GM21360 (cell line): Measurements from ENCODE around the gene DGLUCY.
"Not testable (repeated sequence)": the region's sequence is repeated elsewhere in the genome, so short reads cannot be mapped to it uniquely, and the experiment has no call there.

Experiments
- ATAC-seq: cut with Tn5 transposase; IDR thresholded peaks from one replicate; pipeline ENCODE4 v1.9.1; 2021; ENCODE audit warnings: mild to moderate bottlenecking, moderate library complexity; ENCODE audit not compliant: unreplicated experiment

DGLUCY gene

GRCh38 chr14:91103116-91103515 is 10.8 kb upstream of the DGLUCY start:
- no peak for ATAC-seq

DNA sequence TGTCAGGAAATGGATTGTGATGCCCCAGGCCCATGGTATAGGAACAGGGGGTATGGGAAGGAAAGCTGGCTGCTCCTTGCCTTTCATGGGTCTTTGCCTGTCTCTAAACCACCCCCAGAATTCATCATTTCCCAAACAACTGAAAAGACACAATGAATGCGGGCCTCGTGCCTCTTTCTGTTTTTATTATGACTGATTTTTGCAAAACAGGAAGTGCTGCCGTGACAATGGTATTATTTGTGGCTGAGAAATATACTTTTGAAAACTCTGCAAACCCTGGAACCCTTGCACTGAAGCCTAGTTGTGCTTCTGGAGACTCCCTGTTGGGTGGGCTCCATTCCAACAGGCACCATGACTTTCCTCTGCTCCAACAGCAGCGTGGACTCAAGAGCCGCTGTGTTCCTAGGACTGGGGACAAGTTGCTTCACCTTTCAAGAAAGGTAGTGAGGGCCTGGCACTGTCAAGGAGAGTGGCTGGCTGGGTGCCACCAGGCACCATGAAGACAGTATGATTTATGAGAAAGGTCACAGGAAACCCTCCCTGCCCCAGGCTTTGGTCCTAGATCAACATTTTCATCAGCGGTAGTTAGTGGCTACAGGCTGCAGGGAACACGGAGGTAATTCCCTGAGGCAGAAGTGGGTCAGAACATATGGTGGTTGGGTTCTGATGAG is 4.8 kb upstream of the DGLUCY start:
- no peak for ATAC-seq

GRCh38 chr14:91111443-91111842 is 2.4 kb upstream of the DGLUCY start:
- ATAC-seq, result no peak

DNA sequence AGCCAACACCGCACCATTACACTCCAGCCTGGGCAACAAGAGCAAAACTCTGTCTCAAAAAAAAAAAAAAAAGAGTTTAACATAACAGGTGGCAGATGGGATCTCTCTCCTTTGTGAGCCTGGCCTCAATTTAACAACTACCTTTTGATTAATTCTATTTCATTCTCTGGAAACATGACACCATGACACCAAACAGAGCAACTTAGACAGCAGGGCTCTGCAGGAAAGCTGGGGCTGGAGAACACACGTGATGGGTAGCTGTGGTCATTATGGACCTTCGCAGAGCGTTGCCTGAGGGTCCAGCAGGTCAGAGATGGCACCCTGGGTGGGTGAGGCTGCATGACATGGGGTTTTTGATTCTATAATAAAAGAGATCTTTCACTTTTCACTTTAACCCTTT is 1.7 kb upstream of the DGLUCY start:
- ATAC-seq, result no peak

DNA sequence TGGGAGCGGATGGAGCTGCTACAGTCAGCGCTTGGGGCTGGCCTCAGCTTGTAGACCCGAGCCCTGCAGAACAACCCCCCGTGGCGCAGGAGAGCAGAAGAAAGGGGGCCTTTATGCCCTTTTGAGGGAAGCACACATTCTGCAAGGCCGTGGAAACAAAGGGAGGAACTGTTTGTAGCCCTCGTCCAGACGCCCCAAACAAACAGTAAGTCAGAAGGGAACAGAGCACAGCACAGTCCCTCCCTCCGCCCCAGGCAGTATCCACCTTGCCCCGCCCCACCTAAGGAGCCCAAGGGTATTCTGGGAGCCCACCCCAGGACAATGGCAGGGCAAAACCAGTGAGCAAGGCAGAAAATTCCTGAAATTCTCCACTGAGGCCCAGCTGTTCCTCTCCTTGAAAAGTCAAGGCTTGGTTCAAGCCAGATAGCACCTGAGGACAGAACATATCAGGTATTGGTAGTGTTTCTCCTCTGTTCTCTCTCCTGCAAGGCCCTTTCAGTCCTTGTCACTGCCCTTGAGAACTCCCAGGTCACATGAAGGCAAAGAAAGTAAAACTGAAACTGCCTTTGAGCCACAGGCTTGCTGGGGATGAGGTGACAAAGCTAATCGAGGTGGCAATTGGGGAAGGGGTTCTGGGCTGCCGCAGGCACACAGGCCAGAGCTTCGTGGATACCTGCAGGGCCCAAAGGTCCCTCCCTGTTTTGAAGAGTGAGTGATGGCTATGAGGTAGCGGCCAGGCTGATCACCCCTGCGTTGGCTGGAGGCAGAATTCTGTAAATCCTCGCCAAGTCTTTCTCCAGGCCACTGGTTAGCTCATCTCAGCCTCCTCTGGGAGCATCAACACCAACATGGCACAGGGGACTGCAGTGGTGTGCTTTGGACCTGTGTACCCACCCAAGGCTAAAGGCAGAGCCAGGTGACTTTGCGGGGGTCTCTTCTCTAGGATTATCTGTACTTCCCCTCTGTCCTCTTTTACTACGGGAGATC is 499 bp downstream of the DGLUCY start:
- peak; percentile 76 for ATAC-seq

DNA sequence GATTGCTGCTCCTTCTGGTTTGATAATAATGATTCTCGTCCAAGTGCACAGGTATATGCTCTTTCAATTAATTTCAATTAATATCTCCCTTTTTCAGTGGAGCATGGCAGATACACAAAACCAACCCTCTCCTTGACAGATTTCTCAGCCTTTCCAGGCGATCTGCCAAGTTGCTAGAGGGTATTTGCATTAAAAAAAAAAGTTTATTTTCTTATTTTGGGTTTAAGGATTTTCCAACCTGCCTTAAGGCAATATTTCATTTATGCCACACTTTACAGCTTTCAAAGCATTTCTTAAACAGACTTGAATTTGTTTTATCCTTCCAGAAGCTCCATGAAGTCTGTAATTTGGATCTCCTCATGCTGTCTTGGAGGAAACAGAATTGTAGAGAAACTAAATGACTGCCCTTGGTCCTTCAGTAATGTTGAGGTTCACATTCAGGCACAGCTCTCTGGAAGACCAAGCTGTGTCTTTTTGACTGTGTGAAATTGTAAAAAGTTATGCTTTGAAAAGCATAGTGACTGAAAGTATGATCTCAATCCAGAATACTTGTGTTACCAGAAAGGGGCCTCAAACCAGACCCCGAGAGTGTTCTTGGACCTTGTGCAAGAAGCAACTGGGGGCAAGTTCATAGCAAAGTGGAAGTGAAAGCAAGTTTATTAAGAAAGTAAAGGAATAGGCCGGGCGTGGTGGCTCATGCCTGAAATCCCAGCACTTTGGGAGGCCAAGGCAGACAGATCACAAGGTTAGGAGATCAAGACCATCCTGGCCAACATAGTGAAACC is 2.3 kb downstream of the DGLUCY start:
- no peak for ATAC-seq

GRCh38 chr14:91116913-91117588 is 3.2 kb downstream of the DGLUCY start:
- ATAC-seq, result no peak

DNA sequence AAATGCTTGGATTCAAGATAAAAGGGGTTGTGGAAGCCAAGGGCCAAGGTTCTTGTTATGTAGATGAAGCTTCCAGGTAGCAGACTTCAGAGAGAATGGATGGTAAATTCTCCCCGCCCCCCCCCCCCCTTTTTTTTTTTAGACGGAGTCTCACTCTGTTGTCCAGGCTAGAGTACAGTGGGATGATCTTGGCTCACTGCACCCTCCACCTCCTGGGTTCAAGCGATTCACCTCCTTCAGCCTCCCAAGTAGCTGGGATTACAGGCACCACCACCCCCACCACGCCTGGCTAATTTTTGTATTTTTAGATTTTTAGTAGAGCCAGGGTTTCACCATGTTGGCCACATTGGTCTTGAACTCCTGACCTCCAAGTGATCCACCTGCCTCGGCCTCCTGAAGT is 4.1 kb downstream of the DGLUCY start:
- ATAC-seq, result no peak

DNA sequence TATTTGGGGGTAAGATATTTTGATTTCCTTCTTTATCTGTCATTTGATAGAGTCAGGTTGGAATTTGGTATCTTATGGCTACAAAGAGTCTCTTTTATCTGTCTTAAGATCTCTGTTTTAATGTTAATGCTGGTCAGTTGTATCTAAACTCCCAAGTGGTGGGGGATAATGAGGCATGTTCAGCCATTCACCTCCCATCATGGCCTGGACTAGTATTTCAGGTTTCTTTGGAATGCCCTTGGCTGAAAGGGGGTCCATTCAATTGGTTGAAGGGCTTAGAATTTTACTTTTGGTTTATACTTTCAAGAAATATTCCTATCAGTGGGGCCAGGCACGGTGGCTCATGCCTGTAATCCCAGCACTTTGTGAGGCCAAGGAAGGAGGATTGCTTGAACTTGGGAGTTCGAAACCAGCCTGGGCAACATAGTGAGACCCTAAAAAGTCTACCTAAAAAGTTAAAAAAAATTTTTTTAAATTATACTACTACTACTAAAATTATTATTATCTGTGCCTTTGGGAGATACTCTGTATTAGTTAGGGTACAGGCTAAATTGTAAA is 4.7 kb downstream of the DGLUCY start:
- no peak for ATAC-seq

- no peak for ATAC-seq
Measured at GRCh38 chr14:91119556-91120311, 5.9 kb downstream of the DGLUCY start.

- no peak for ATAC-seq
Measured at GRCh38 chr14:91123201-91123600, 9.3 kb downstream of the DGLUCY start.

DNA sequence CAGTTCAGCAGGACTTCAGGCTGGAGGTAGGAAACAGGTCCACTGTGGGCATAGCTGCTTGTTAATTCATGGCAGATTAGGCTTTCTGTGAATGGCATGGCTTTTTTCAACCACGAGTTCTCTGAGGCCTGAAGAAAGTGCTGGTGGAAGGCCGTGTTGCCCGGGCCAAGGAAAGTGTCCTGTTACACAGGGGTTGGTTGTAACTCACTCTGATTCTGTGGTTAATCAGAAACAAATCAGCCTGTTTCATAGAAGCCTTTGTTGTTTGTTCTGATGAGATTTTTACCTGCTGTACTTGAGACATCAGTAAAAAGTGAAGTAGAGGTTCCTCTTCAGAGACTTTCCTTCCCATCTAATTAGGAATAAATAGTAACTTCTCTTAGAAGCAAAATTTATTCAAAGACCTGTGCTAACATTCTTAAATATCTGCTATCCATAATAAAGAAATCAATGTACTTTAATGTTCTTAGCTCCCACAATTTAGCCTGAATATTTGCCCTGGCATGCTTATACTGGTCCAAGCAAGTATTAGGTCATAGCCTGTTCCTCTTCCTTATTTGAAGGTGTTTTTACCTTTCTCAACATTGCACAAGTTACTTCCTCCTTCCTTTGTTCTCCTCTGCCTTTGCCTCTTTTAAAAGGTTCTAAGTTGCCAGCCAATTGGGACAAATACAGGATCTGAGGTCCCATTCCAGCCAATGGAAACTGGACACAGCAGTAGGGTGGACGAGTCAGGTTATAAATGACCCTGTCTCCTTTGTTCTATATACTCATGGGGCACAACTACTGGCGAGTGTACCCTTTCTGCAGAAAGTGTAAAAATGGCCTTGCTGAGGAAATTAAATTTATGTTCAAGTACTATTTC is 10.8 kb downstream of the DGLUCY start:
- ATAC-seq, result not testable (repeated sequence)

DNA sequence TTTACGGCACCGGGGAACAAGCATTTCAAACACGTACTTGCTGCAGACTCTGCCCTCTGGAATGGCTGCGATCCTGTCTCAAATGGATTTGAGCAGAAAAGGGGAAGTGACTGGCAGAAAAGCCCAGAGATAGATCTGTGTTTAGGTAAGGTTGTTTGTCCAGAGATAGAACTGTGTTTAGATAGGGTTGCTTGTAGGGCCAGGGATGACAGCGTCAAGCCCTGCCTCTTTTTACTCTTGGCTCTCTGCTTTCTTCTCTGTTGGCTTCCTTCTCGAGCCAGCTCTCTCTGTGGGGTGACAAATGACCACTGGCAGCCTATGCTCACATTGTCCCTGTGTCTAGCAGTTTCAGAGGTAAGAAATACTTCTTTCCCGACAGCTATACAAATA is 11.4 kb downstream of the DGLUCY start:
- no peak for ATAC-seq

DNA sequence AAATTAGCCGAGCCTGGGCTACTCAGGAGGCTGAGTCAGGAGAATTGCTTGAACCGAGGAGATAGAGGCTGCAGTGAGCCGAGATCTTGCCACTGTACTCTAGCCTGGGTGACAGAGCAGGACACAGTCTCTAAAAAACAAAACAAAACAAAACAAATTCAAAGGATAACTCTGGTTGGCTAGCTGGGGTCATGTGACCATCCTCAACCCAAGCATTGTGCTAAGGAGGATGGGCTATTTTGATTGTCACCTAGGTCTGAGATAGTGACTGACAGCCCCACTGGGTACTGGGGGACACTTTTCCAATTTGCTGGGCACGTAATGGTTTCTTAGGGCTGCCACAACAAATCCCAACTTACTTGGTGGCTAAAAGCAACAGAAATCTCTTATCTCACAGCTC is 11.9 kb downstream of the DGLUCY start:
- no peak for ATAC-seq

GRCh38 chr14:91126761-91127160 is 12.9 kb downstream of the DGLUCY start:
- no peak for ATAC-seq

DNA sequence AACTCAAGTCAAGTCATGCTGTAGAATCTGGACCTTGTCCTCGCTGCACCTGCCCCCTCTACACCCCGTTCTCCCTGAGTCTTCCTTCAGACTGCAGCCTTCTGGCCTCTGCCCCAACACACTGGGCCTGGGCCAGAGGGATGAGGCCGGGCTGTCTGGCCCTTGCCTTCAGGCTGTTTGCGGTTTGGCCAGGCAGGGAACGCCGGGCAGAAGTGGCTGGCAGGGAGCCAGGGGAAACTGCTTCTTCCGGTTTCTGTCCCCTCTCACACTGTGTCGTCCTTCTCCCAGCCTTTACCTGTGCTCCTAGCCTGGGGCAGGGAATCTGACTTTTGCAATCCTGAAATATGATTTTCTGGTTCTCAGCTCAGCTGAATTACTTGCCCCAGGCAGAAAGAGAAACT is 13.5 kb downstream of the DGLUCY start:
- ATAC-seq, result no peak

DNA sequence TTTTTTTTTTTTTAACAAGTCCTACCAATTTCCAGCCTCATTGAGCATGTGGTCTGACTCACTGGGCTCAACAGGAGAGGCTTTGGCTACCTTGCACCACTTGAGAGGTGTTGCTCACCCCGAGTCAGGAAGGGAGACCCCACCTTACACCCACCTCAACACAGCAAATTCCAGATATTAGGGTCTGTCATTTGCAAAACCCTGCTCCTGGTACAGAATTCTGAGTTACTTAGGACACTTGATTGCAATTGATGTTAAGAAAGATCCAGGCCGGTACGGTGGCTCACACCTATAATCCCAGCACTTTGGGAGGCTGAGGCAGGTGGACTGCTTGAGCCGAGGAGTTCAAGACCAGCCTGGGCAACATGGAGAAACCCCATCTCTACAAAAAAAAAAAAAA is 14.1 kb downstream of the DGLUCY start:
- no peak for ATAC-seq

DNA sequence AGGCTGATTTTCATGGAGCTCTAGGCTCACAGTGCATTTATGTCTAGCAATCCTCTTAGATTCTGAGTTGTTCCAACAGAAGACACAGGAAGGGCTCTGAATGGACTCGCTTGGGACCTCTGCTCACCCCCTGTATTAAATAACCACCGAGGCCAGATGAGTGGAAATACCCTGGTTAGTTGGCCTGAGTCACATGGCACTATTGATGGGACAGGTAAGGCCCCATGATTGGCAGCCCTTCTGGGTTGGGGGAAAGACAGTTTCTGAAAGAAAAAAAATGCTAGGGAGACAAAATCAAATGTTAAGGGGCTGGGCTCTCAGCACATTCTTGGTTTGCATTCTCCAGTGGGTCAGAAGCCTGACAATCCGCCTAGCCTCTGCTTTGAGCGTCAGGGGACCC is 14.8 kb downstream of the DGLUCY start:
- no peak for ATAC-seq

DNA sequence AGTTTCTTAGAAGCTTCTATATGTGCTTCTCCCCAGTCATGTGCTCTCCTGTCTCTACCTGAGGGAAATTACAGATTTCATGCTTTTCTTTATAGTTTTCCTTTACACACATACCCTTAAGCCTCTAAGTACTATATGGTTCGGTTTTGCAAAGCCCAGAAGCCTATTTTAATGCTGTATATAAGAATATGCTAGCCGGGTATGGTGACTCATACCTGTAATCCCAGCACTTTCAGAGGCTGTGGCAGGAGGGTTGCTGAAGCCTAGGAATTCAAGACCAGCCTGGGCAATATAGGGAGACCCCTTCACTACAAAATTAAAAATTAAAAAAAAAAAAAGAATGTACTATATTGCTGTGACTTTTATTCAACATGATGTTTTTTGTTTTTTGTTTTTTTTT is 15.4 kb downstream of the DGLUCY start:
- ATAC-seq, result no peak
